ENCODE results near the gene CNOT3.

DNA sequence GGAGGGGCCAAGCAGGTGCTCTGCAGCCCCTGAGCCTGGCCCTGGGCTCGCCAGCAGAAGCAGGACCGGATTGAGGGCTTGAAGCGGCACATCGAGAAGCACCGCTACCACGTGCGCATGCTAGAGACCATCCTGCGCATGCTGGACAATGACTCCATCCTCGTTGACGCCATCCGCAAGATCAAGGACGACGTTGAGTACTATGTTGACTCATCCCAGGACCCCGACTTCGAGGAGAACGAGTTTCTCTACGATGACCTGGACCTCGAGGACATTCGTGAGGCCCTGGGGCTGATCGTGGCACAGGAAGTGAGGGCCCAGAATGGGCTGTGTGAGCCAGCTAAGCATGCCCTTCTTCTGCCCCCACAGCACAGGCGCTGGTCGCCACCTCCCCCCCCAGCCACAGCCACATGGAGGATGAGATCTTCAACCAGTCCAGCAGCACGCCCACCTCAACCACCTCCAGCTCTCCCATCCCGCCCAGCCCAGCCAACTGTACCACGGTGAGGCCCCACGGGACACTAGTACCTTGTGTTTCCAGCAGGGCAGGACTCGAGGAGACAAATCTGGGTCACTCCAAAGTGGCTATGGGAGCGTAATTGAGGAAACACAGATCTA, 8.1 kb downstream of the CNOT3 start:
- TF ChIP-seq, protein P1, sequence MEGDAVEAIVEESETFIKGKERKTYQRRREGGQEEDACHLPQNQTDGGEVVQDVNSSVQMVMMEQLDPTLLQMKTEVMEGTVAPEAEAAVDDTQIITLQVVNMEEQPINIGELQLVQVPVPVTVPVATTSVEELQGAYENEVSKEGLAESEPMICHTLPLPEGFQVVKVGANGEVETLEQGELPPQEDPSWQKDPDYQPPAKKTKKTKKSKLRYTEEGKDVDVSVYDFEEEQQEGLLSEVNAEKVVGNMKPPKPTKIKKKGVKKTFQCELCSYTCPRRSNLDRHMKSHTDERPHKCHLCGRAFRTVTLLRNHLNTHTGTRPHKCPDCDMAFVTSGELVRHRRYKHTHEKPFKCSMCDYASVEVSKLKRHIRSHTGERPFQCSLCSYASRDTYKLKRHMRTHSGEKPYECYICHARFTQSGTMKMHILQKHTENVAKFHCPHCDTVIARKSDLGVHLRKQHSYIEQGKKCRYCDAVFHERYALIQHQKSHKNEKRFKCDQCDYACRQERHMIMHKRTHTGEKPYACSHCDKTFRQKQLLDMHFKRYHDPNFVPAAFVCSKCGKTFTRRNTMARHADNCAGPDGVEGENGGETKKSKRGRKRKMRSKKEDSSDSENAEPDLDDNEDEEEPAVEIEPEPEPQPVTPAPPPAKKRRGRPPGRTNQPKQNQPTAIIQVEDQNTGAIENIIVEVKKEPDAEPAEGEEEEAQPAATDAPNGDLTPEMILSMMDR (IDR thresholded peaks at IDR 0.05), result no peak
- no peak for TF ChIP-seq POLR2A (IDR thresholded peaks at IDR 0.05)
- no peak for TF ChIP-seq EP300 (IDR thresholded peaks at IDR 0.05)
